Measurements from ENCODE around the gene LIPG. TPM values are rescaled to one million over a fixed set of nuclear protein-coding genes. Genes with fewer than 3 reads are reported as not detected.

Gene LIPG
- total RNA-seq, 2 experiments from 2014 or later: not detected

- no TSS peak for BruUV-seq (replicated peaks)
- intact Hi-C loops (cut with micrococcal nuclease; ENCODE audit: unreplicated experiment): no loop called here
- ChIA-PET POLR2A (no interaction called here), CTCF (ENCODE audit: unreplicated experiment) (no interaction called here)
- H3K9me3 ChIP-seq (ENCODE audit: low read length): no peaks in the 10 kb centered on the region
- no peaks in the 10 kb centered on the region for H3K9me2 ChIP-seq (ENCODE audit: insufficient read depth, low read length)
- H3K27ac ChIP-seq (ENCODE audit: low read depth, low read length, poor library complexity, severe bottlenecking): no peak overlapping the region
- no peak overlapping the region for H3K4me2 ChIP-seq (ENCODE audit: low read length)
- no peaks in the 10 kb centered on the region for H3K79me2 ChIP-seq (ENCODE audit: insufficient read depth, low read depth, low read length)
- H4K20me1 ChIP-seq (ENCODE audit: insufficient read depth, low read length): no peaks in the 10 kb centered on the region
- no peaks in the 10 kb centered on the region for H3K4me1 ChIP-seq (ENCODE audit: insufficient read depth, low read length, poor library complexity, severe bottlenecking)
- H3K4me3 ChIP-seq (ENCODE audit: low read depth, low read length, poor library complexity, severe bottlenecking): no peak overlapping the region
- no peaks in the 10 kb centered on the region for H3K36me3 ChIP-seq (ENCODE audit: insufficient read depth, low read length)
- no peak overlapping the region for H2AFZ ChIP-seq (ENCODE audit: low read length)
- TF ChIP-seq EZH2phosphoT487 (IDR thresholded peaks at IDR 0.05; ENCODE audit: borderline replicate concordance, low read depth, low read length) (no peak), CTCF (conservative IDR thresholded peaks at IDR 0.05; ENCODE audit: low read length) (no peak)
- DNase-seq (ENCODE audit: low spot score): no peak
These were observed 83.3 kb downstream of the LIPG start for GRCh38 chr18:49645196-49645595.

- no peaks in the 10 kb centered on the region for H3K36me3 ChIP-seq (ENCODE audit: insufficient read depth, low read length)
- H3K4me2 ChIP-seq (ENCODE audit: low read length): no peak overlapping the region
- BruUV-seq (replicated peaks): no TSS peak
- intact Hi-C loops (cut with micrococcal nuclease; ENCODE audit: unreplicated experiment): no loop called here
- no peak for DNase-seq (ENCODE audit: low spot score)
- ChIA-PET POLR2A (no interaction called here), CTCF (ENCODE audit: unreplicated experiment) (no interaction called here)
- H3K4me3 ChIP-seq (ENCODE audit: low read depth, low read length, poor library complexity, severe bottlenecking): no peak overlapping the region
- H3K4me1 ChIP-seq (ENCODE audit: insufficient read depth, low read length, poor library complexity, severe bottlenecking): no peaks in the 10 kb centered on the region
- no peak overlapping the region for H2AFZ ChIP-seq (ENCODE audit: low read length)
- H3K27ac ChIP-seq (ENCODE audit: low read depth, low read length, poor library complexity, severe bottlenecking): no peak overlapping the region
- no peaks in the 10 kb centered on the region for H4K20me1 ChIP-seq (ENCODE audit: insufficient read depth, low read length)
- no peak for TF ChIP-seq EZH2phosphoT487 (IDR thresholded peaks at IDR 0.05; ENCODE audit: borderline replicate concordance, low read depth, low read length)
- TF ChIP-seq CTCF (conservative IDR thresholded peaks at IDR 0.05; ENCODE audit: low read length): no peak
- no peaks in the 10 kb centered on the region for H3K9me2 ChIP-seq (ENCODE audit: insufficient read depth, low read length)
- H3K9me3 ChIP-seq (ENCODE audit: low read length): no peaks in the 10 kb centered on the region
- no peaks in the 10 kb centered on the region for H3K79me2 ChIP-seq (ENCODE audit: insufficient read depth, low read depth, low read length)
These were observed 84.0 kb downstream of the LIPG start for GRCh38 chr18:49645841-49646351.

- POLR2A ChIA-PET: no interaction called here
- Histone ChIP-seq H3K36me3 (ENCODE audit: insufficient read depth, low read length) (no peaks in the 10 kb centered on the region), H3K27ac (ENCODE audit: low read depth, low read length, poor library complexity, severe bottlenecking) (no peak overlapping the region), H3K79me2 (ENCODE audit: insufficient read depth, low read depth, low read length) (no peaks in the 10 kb centered on the region), H3K4me3 (ENCODE audit: low read depth, low read length, poor library complexity, severe bottlenecking) (no peak overlapping the region), H3K4me1 (ENCODE audit: insufficient read depth, low read length, poor library complexity, severe bottlenecking) (no peaks in the 10 kb centered on the region), H4K20me1 (ENCODE audit: insufficient read depth, low read length) (no peaks in the 10 kb centered on the region), H3K4me2 (ENCODE audit: low read length) (no peak overlapping the region), H3K9me2 (ENCODE audit: insufficient read depth, low read length) (no peaks in the 10 kb centered on the region), H3K9me3 (ENCODE audit: low read length) (no peaks in the 10 kb centered on the region), H2AFZ (ENCODE audit: low read length) (no peak overlapping the region)
- intact Hi-C loops (cut with micrococcal nuclease; ENCODE audit: unreplicated experiment): no loop called here
- no peak for TF ChIP-seq CTCF (conservative IDR thresholded peaks at IDR 0.05; ENCODE audit: low read length)
- TF ChIP-seq EZH2phosphoT487 (IDR thresholded peaks at IDR 0.05; ENCODE audit: borderline replicate concordance, low read depth, low read length): no peak
- BruUV-seq (replicated peaks): no TSS peak
- DNase-seq (ENCODE audit: low spot score): no peak
- CTCF ChIA-PET (ENCODE audit: unreplicated experiment): no interaction called here
These were observed 85.0 kb downstream of the LIPG start for GRCh38 chr18:49646873-49647272.
